ENCODE data around the gene LUC7L2.

Gene LUC7L2

GRCh38 chr7:139362302-139362701, 2.6 kb downstream of the LUC7L2 start:
- H3K4me3 Mint-ChIP-seq, result no peak overlapping the region
- peaks cover 12% of the 10 kb centered on the region for H3K36me3 Mint-ChIP-seq (ENCODE audit: low read depth)
- no peaks in the 10 kb centered on the region for H3K27me3 Mint-ChIP-seq (ENCODE audit: low read depth)
- H3K4me1 Mint-ChIP-seq (ENCODE audit: low read depth), result peaks cover 34% of the 10 kb centered on the region
- no peak overlapping the region for H3K27ac Mint-ChIP-seq
- no peaks in the 10 kb centered on the region for H3K9me3 Mint-ChIP-seq

GRCh38 chr7:139362981-139363380, 3.3 kb downstream of the LUC7L2 start:
- peaks cover 17% of the 10 kb centered on the region for H3K36me3 Mint-ChIP-seq (ENCODE audit: low read depth)

GRCh38 chr7:139365336-139365735, 5.6 kb downstream of the LUC7L2 start:
- H3K36me3 Mint-ChIP-seq (ENCODE audit: low read depth), result peaks cover 22% of the 10 kb centered on the region

More at GRCh38 chr7:139362981-139363380, 3.3 kb downstream of the LUC7L2 start:
- H3K27me3 Mint-ChIP-seq (ENCODE audit: low read depth), result no peaks in the 10 kb centered on the region
- H3K27ac Mint-ChIP-seq, result peak overlapping the region; percentile 27
- no peaks in the 10 kb centered on the region for H3K9me3 Mint-ChIP-seq
- peaks cover 39% of the 10 kb centered on the region for H3K4me1 Mint-ChIP-seq (ENCODE audit: low read depth)
- H3K4me3 Mint-ChIP-seq, result peak overlapping the region; percentile 2

GRCh38 chr7:139366400-139366799, 6.7 kb downstream of the LUC7L2 start:
- H3K9me3 Mint-ChIP-seq, result no peaks in the 10 kb centered on the region
- no peak overlapping the region for H3K4me3 Mint-ChIP-seq
- peaks cover 47% of the 10 kb centered on the region for H3K4me1 Mint-ChIP-seq (ENCODE audit: low read depth)
- peaks cover 22% of the 10 kb centered on the region for H3K36me3 Mint-ChIP-seq (ENCODE audit: low read depth)
- H3K27ac Mint-ChIP-seq, result no peak overlapping the region
- no peaks in the 10 kb centered on the region for H3K27me3 Mint-ChIP-seq (ENCODE audit: low read depth)

More at GRCh38 chr7:139365336-139365735, 5.6 kb downstream of the LUC7L2 start:
- no peaks in the 10 kb centered on the region for H3K9me3 Mint-ChIP-seq
- no peaks in the 10 kb centered on the region for H3K27me3 Mint-ChIP-seq (ENCODE audit: low read depth)
- no peak overlapping the region for H3K4me3 Mint-ChIP-seq
- no peak overlapping the region for H3K27ac Mint-ChIP-seq
- peaks cover 47% of the 10 kb centered on the region for H3K4me1 Mint-ChIP-seq (ENCODE audit: low read depth)

- H3K4me1 Mint-ChIP-seq (ENCODE audit: low read depth), result peaks cover 44% of the 10 kb centered on the region
- H3K27ac Mint-ChIP-seq, result no peak overlapping the region
These were observed 7.9 kb downstream of the LUC7L2 start for GRCh38 chr7:139367438-139368155.

GRCh38 chr7:139370301-139370942, 10.7 kb downstream of the LUC7L2 start:
- Mint-ChIP-seq H3K4me3 (no peak overlapping the region), H3K4me1 (ENCODE audit: low read depth) (peaks cover 35% of the 10 kb centered on the region)

More at GRCh38 chr7:139367438-139368155, 7.9 kb downstream of the LUC7L2 start:
- Mint-ChIP-seq H3K27me3 (ENCODE audit: low read depth) (no peaks in the 10 kb centered on the region), H3K4me3 (no peak overlapping the region), H3K36me3 (ENCODE audit: low read depth) (peaks cover 21% of the 10 kb centered on the region), H3K9me3 (no peaks in the 10 kb centered on the region)

GRCh38 chr7:139370943-139371313, 11.2 kb downstream of the LUC7L2 start:
- peaks cover 14% of the 10 kb centered on the region for H3K36me3 Mint-ChIP-seq (ENCODE audit: low read depth)
- H3K4me1 Mint-ChIP-seq (ENCODE audit: low read depth), result peaks cover 32% of the 10 kb centered on the region
- H3K27ac Mint-ChIP-seq, result no peak overlapping the region

More at GRCh38 chr7:139370301-139370942, 10.7 kb downstream of the LUC7L2 start:
- peak overlapping the region; percentile 41 for H3K27ac Mint-ChIP-seq
- no peaks in the 10 kb centered on the region for H3K9me3 Mint-ChIP-seq
- no peaks in the 10 kb centered on the region for H3K27me3 Mint-ChIP-seq (ENCODE audit: low read depth)
- peaks cover 13% of the 10 kb centered on the region for H3K36me3 Mint-ChIP-seq (ENCODE audit: low read depth)

GRCh38 chr7:139374246-139374645, 14.6 kb downstream of the LUC7L2 start:
- no peaks in the 10 kb centered on the region for H3K9me3 Mint-ChIP-seq
- H3K4me3 Mint-ChIP-seq, result no peak overlapping the region
- H3K4me1 Mint-ChIP-seq (ENCODE audit: low read depth), result peaks cover 25% of the 10 kb centered on the region
- no peak overlapping the region for H3K27ac Mint-ChIP-seq
- peaks cover 21% of the 10 kb centered on the region for H3K36me3 Mint-ChIP-seq (ENCODE audit: low read depth)
- H3K27me3 Mint-ChIP-seq (ENCODE audit: low read depth), result no peaks in the 10 kb centered on the region

More at GRCh38 chr7:139370943-139371313, 11.2 kb downstream of the LUC7L2 start:
- H3K4me3 Mint-ChIP-seq, result no peak overlapping the region
- no peaks in the 10 kb centered on the region for H3K9me3 Mint-ChIP-seq
- no peaks in the 10 kb centered on the region for H3K27me3 Mint-ChIP-seq (ENCODE audit: low read depth)

- Mint-ChIP-seq H3K27ac (no peak overlapping the region), H3K36me3 (ENCODE audit: low read depth) (peaks cover 19% of the 10 kb centered on the region), H3K4me3 (no peak overlapping the region), H3K4me1 (ENCODE audit: low read depth) (no peaks in the 10 kb centered on the region), H3K27me3 (ENCODE audit: low read depth) (no peaks in the 10 kb centered on the region), H3K9me3 (no peaks in the 10 kb centered on the region)
These were observed 22.7 kb downstream of the LUC7L2 start for GRCh38 chr7:139382439-139382838.

- H3K9me3 Mint-ChIP-seq, result no peaks in the 10 kb centered on the region
- H3K4me3 Mint-ChIP-seq, result no peak overlapping the region
- no peak overlapping the region for H3K27ac Mint-ChIP-seq
- no peaks in the 10 kb centered on the region for H3K27me3 Mint-ChIP-seq (ENCODE audit: low read depth)
- H3K36me3 Mint-ChIP-seq (ENCODE audit: low read depth), result peaks cover 23% of the 10 kb centered on the region
- peaks cover 6% of the 10 kb centered on the region for H3K4me1 Mint-ChIP-seq (ENCODE audit: low read depth)
These were observed 24.9 kb downstream of the LUC7L2 start for GRCh38 chr7:139384611-139385010.

GRCh38 chr7:139387594-139387993, 27.9 kb downstream of the LUC7L2 start:
- Mint-ChIP-seq H3K9me3 (no peaks in the 10 kb centered on the region), H3K36me3 (ENCODE audit: low read depth) (peaks cover 29% of the 10 kb centered on the region), H3K27me3 (ENCODE audit: low read depth) (no peaks in the 10 kb centered on the region), H3K27ac (peak overlapping the region; percentile 21), H3K4me1 (ENCODE audit: low read depth) (peaks cover 6% of the 10 kb centered on the region), H3K4me3 (no peak overlapping the region)

- no peaks in the 10 kb centered on the region for H3K27me3 Mint-ChIP-seq (ENCODE audit: low read depth)
- H3K4me3 Mint-ChIP-seq, result no peak overlapping the region
- peaks cover 11% of the 10 kb centered on the region for H3K4me1 Mint-ChIP-seq (ENCODE audit: low read depth)
- H3K36me3 Mint-ChIP-seq (ENCODE audit: low read depth), result peaks cover 29% of the 10 kb centered on the region
- H3K9me3 Mint-ChIP-seq, result no peaks in the 10 kb centered on the region
- no peak overlapping the region for H3K27ac Mint-ChIP-seq
These were observed 29.4 kb downstream of the LUC7L2 start for GRCh38 chr7:139389091-139389490.

- Mint-ChIP-seq H3K27me3 (ENCODE audit: low read depth) (no peaks in the 10 kb centered on the region), H3K36me3 (ENCODE audit: low read depth) (peaks cover 35% of the 10 kb centered on the region), H3K4me3 (no peak overlapping the region), H3K27ac (no peak overlapping the region), H3K9me3 (no peaks in the 10 kb centered on the region), H3K4me1 (ENCODE audit: low read depth) (peaks cover 18% of the 10 kb centered on the region)
These were observed 30.1 kb downstream of the LUC7L2 start for GRCh38 chr7:139389774-139390173.

- H3K4me3 Mint-ChIP-seq, result no peak overlapping the region
- H3K4me1 Mint-ChIP-seq (ENCODE audit: low read depth), result peaks cover 28% of the 10 kb centered on the region
- peaks cover 38% of the 10 kb centered on the region for H3K36me3 Mint-ChIP-seq (ENCODE audit: low read depth)
- H3K9me3 Mint-ChIP-seq, result no peaks in the 10 kb centered on the region
- no peaks in the 10 kb centered on the region for H3K27me3 Mint-ChIP-seq (ENCODE audit: low read depth)
- H3K27ac Mint-ChIP-seq, result no peak overlapping the region
These were observed 34.0 kb downstream of the LUC7L2 start for GRCh38 chr7:139393621-139394211.

- peak overlapping the region; percentile 67 for H3K27ac Mint-ChIP-seq
- no peaks in the 10 kb centered on the region for H3K9me3 Mint-ChIP-seq
- peaks cover 37% of the 10 kb centered on the region for H3K36me3 Mint-ChIP-seq (ENCODE audit: low read depth)
- H3K4me3 Mint-ChIP-seq, result peak overlapping the region; percentile 18
- peaks cover 23% of the 10 kb centered on the region for H3K4me1 Mint-ChIP-seq (ENCODE audit: low read depth)
- no peaks in the 10 kb centered on the region for H3K27me3 Mint-ChIP-seq (ENCODE audit: low read depth)
These were observed 34.8 kb downstream of the LUC7L2 start for GRCh38 chr7:139394540-139394939.
